NCI-H1694 (cell line): ENCODE measurements around the gene OR14A16.

Experiments used
- DNase-seq: peaks from one replicate; lab custom pipeline; 2025; lab: John Stamatoyannopoulos, UW

Gene OR14A16

DNA sequence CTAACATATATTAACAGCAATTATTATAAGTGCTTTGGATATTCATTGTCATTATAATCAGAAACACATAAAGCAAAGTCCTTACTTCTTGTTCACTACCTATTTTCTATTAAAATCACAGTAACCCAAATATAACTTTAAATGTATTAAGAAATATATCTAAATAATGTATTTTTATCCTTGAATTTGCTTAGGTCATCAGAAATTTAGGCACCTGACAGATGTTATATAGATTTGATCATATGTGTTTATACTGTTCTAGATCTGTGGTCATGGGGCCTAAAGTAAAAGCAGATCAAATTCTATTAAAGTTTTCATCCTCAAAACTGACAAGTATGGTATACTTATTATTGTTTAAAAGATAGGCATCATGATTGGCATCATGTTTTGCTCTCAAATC, 54.3 kb downstream of the OR14A16 start:
- DNase-seq: no peak
